HEK293 (cell line): Measurements from ENCODE around the gene IL1RL2.

ENCODE experiments used
- CTCF ChIP-seq: fragments of 450-650 bp; formaldehyde crosslinking; IDR thresholded peaks from 2 replicates; pipeline ENCODE4 v1.5.1; 2016; ENCODE audit warnings: missing biosample characterization, missing genetic modification characterization
- FEZF1 ChIP-seq: fragments of 450-650 bp; formaldehyde crosslinking; IDR thresholded peaks from 2 replicates; pipeline ENCODE4 v1.5.1; 2016; ENCODE audit warnings: missing biosample characterization, missing genetic modification characterization
- SETDB1 ChIP-seq: IDR thresholded peaks from one replicate; pipeline ENCODE4 v1.6.1; 2017; ENCODE audit warnings: mild to moderate bottlenecking, low read length, moderate library complexity, mixed read lengths; ENCODE audit not compliant: insufficient read length
- ZBTB20 ChIP-seq: fragments of 450-650 bp; formaldehyde crosslinking; IDR thresholded peaks from 2 replicates; pipeline ENCODE4 v1.5.1; 2016; ENCODE audit warnings: missing biosample characterization, missing genetic modification characterization
- ZFHX2 ChIP-seq: fragments of 450-650 bp; formaldehyde crosslinking; conservative IDR thresholded peaks from 2 replicates; pipeline ENCODE4 v1.5.1; 2016; ENCODE audit warnings: missing biosample characterization, missing genetic modification characterization
- ZNF274 ChIP-seq, 2 experiments: fragments of 200-500 bp in 1 of 2; fragments of 450-650 bp in 1 of 2; sonication (Bioruptor generic) in 1 of 2; formaldehyde crosslinking in 1 of 2; IDR thresholded peaks; 2 replicates each; pipeline versions ENCODE4 v1.5.1 to v1.6.1; 2014 to 2016; ENCODE audit warnings: borderline replicate concordance in 1 of 2, inconsistent platforms in 1 of 2, low read length in 1 of 2, missing biosample characterization in 1 of 2, missing genetic modification characterization in 1 of 2
- ZNF776 ChIP-seq: fragments of 450-650 bp; formaldehyde crosslinking; IDR thresholded peaks from 2 replicates; pipeline ENCODE4 v1.5.0; 2017; ENCODE audit warnings: missing biosample characterization, missing genetic modification characterization, borderline replicate concordance
- TF ChIP-seq, protein P1 (sequence below): fragments of 450-650 bp; formaldehyde crosslinking; IDR thresholded peaks from 2 replicates; pipeline ENCODE4 v1.5.1; 2016; ENCODE audit warnings: missing biosample characterization, missing genetic modification characterization
- TF ChIP-seq, protein P2 (sequence below): fragments of 450-650 bp; formaldehyde crosslinking; IDR thresholded peaks from 2 replicates; pipeline ENCODE4 v1.5.1; 2016; ENCODE audit warnings: missing biosample characterization, missing genetic modification characterization

- TF ChIP-seq CTCF (no peak), ZFHX2 (no peak), FEZF1 (no peak), ZBTB20 (no peak), ZNF274 (IDR thresholded peaks at IDR 0.05; ENCODE audit: low read length) (no peak), ZNF274 (tag by site-specific recombination; IDR thresholded peaks at IDR 0.05; ENCODE audit: borderline replicate concordance) (no peak), ZNF776 (tag by site-specific recombination) (no peak), SETDB1 (no peak)
- TF ChIP-seq, protein P1, sequence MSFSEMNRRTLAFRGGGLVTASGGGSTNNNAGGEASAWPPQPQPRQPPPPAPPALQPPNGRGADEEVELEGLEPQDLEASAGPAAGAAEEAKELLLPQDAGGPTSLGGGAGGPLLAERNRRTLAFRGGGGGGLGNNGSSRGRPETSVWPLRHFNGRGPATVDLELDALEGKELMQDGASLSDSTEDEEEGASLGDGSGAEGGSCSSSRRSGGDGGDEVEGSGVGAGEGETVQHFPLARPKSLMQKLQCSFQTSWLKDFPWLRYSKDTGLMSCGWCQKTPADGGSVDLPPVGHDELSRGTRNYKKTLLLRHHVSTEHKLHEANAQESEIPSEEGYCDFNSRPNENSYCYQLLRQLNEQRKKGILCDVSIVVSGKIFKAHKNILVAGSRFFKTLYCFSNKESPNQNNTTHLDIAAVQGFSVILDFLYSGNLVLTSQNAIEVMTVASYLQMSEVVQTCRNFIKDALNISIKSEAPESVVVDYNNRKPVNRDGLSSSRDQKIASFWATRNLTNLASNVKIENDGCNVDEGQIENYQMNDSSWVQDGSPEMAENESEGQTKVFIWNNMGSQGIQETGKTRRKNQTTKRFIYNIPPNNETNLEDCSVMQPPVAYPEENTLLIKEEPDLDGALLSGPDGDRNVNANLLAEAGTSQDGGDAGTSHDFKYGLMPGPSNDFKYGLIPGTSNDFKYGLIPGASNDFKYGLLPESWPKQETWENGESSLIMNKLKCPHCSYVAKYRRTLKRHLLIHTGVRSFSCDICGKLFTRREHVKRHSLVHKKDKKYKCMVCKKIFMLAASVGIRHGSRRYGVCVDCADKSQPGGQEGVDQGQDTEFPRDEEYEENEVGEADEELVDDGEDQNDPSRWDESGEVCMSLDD (tag by site-specific recombination): no peak
- TF ChIP-seq, protein P2, sequence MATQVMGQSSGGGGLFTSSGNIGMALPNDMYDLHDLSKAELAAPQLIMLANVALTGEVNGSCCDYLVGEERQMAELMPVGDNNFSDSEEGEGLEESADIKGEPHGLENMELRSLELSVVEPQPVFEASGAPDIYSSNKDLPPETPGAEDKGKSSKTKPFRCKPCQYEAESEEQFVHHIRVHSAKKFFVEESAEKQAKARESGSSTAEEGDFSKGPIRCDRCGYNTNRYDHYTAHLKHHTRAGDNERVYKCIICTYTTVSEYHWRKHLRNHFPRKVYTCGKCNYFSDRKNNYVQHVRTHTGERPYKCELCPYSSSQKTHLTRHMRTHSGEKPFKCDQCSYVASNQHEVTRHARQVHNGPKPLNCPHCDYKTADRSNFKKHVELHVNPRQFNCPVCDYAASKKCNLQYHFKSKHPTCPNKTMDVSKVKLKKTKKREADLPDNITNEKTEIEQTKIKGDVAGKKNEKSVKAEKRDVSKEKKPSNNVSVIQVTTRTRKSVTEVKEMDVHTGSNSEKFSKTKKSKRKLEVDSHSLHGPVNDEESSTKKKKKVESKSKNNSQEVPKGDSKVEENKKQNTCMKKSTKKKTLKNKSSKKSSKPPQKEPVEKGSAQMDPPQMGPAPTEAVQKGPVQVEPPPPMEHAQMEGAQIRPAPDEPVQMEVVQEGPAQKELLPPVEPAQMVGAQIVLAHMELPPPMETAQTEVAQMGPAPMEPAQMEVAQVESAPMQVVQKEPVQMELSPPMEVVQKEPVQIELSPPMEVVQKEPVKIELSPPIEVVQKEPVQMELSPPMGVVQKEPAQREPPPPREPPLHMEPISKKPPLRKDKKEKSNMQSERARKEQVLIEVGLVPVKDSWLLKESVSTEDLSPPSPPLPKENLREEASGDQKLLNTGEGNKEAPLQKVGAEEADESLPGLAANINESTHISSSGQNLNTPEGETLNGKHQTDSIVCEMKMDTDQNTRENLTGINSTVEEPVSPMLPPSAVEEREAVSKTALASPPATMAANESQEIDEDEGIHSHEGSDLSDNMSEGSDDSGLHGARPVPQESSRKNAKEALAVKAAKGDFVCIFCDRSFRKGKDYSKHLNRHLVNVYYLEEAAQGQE (tag by site-specific recombination): no peak
Measured at GRCh38 chr2:102283996-102284395, 97.2 kb downstream of the IL1RL2 start.
